Measurements from ENCODE around the gene TRAK1. TPM values are rescaled to one million over a fixed set of nuclear protein-coding genes. Genes with fewer than 3 reads are reported as not detected.
"Not testable (repeated sequence)": the region's sequence is repeated elsewhere in the genome, so short reads cannot be mapped to it uniquely, and the experiment has no call there.

Gene TRAK1, protein sequence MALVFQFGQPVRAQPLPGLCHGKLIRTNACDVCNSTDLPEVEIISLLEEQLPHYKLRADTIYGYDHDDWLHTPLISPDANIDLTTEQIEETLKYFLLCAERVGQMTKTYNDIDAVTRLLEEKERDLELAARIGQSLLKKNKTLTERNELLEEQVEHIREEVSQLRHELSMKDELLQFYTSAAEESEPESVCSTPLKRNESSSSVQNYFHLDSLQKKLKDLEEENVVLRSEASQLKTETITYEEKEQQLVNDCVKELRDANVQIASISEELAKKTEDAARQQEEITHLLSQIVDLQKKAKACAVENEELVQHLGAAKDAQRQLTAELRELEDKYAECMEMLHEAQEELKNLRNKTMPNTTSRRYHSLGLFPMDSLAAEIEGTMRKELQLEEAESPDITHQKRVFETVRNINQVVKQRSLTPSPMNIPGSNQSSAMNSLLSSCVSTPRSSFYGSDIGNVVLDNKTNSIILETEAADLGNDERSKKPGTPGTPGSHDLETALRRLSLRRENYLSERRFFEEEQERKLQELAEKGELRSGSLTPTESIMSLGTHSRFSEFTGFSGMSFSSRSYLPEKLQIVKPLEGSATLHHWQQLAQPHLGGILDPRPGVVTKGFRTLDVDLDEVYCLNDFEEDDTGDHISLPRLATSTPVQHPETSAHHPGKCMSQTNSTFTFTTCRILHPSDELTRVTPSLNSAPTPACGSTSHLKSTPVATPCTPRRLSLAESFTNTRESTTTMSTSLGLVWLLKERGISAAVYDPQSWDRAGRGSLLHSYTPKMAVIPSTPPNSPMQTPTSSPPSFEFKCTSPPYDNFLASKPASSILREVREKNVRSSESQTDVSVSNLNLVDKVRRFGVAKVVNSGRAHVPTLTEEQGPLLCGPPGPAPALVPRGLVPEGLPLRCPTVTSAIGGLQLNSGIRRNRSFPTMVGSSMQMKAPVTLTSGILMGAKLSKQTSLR
- 54.5 and 58.4 TPM in 2 replicates for total RNA-seq

DNA sequence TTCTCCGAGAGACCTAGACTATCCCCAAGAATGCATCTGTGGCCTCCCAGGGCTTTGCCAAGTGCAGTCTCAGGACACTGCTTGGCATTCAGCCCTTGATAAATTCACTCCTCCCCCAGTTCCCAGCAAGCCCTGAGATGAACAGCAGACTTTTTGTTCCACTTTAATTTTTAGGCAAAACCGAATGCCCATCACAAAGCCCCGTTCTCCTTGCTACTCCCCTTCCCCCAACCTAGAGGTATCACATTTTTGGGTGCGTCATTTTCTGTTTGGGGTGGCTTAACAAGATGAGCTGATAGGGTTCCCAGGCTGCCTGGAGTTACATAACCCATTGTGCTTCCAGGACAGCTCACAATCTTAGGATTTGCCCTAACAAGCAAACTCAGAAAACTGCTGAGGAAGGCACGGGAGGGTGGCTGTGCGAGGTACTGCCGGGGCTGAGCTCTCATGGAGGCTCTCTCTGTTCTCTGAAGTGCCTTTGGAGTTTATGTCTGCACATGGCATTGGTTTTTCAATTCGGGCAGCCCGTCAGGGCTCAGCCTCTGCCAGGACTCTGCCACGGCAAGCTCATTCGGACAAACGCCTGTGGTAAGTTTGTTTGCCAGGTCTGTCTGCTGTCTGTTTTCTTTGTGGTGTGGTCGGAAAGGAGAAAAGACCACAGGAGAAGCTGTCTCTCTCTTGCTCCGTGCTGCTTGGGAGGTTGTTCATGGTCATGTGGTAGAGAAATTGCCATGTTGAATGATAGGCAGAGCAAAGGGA is at the start of gene TRAK1:
TSS of gene TRAK1 (plus strand) at position 385 of the 759 bp plus-strand sequence. CDS start at position 498, 113 bp downstream.
- Mint-ChIP-seq H3K4me1 (peaks cover 82% of the 10 kb centered on the region), H3K36me3 (ENCODE audit: low read depth) (peaks cover 68% of the 10 kb centered on the region), H3K4me3 (peak within 1 kb of the TSS; percentile 29), H3K9me3 (peaks cover 7% of the 10 kb centered on the region), H3K27me3 (no peaks in the 10 kb centered on the region), H3K27ac (peak within 1 kb of the TSS; percentile 86)
- ATAC-seq (ENCODE audit: low read depth) (no peak), DNase-seq (no peak)
- TF ChIP-seq, protein P1, sequence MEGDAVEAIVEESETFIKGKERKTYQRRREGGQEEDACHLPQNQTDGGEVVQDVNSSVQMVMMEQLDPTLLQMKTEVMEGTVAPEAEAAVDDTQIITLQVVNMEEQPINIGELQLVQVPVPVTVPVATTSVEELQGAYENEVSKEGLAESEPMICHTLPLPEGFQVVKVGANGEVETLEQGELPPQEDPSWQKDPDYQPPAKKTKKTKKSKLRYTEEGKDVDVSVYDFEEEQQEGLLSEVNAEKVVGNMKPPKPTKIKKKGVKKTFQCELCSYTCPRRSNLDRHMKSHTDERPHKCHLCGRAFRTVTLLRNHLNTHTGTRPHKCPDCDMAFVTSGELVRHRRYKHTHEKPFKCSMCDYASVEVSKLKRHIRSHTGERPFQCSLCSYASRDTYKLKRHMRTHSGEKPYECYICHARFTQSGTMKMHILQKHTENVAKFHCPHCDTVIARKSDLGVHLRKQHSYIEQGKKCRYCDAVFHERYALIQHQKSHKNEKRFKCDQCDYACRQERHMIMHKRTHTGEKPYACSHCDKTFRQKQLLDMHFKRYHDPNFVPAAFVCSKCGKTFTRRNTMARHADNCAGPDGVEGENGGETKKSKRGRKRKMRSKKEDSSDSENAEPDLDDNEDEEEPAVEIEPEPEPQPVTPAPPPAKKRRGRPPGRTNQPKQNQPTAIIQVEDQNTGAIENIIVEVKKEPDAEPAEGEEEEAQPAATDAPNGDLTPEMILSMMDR (IDR thresholded peaks at IDR 0.05): no peak
- ChIA-PET POLR2A (interaction anchor here (0.5 to 4.2 kb wide), 5 partner anchors 10 to 877 kb away, joined by 3 to 26 read pairs (median 11); no protein-coding TSS in a partner anchor), CTCF (interaction anchor here (0.8 to 1.5 kb wide), 3 partner anchors 9 to 100 kb away, joined by 3 to 6 read pairs (median 4); no protein-coding TSS in a partner anchor)
- intact Hi-C loops (cut with micrococcal nuclease): loop anchor here (5.0 to 10.0 kb wide), 2 partner anchors 34 to 1766 kb away; no protein-coding TSS in a partner anchor

DNA sequence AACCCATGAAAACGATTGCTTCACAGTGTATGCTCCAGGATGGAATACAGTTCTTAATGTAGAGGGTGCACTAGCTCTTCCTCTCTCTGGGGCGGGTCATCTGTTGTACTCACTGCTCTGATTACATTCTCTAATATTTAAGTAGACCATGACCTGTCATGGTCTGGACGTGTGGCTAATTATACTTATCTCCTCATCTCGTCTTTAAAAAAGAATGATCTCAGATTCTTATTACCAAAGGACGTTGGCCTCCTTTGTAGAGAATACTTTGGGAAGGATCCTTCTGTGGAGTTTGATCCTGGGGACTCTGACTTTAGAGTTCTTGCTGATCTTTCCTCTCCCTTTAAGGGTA is 48.4 kb upstream of the TRAK1 start:
- Mint-ChIP-seq H3K36me3 (ENCODE audit: low read depth) (peaks cover 9% of the 10 kb centered on the region), H3K27me3 (no peaks in the 10 kb centered on the region), H3K9me3 (no peaks in the 10 kb centered on the region), H3K4me3 (no peak overlapping the region), H3K4me1 (peaks cover 84% of the 10 kb centered on the region), H3K27ac (peak overlapping the region; percentile 68)
- no peak for DNase-seq
- intact Hi-C loops (cut with micrococcal nuclease): no loop called here
- TF ChIP-seq, protein P1 (IDR thresholded peaks at IDR 0.05): no peak
- no peak for ATAC-seq (ENCODE audit: low read depth)
- CTCF ChIA-PET: interaction anchor here (1.3 kb wide), 1 partner anchor 10 kb away, joined by 3 read pairs; no protein-coding TSS in a partner anchor
- POLR2A ChIA-PET: interaction anchor here (0.8 to 1.3 kb wide), 2 partner anchors 15 to 19 kb away, joined by 3 to 4 read pairs; no protein-coding TSS in a partner anchor

DNA sequence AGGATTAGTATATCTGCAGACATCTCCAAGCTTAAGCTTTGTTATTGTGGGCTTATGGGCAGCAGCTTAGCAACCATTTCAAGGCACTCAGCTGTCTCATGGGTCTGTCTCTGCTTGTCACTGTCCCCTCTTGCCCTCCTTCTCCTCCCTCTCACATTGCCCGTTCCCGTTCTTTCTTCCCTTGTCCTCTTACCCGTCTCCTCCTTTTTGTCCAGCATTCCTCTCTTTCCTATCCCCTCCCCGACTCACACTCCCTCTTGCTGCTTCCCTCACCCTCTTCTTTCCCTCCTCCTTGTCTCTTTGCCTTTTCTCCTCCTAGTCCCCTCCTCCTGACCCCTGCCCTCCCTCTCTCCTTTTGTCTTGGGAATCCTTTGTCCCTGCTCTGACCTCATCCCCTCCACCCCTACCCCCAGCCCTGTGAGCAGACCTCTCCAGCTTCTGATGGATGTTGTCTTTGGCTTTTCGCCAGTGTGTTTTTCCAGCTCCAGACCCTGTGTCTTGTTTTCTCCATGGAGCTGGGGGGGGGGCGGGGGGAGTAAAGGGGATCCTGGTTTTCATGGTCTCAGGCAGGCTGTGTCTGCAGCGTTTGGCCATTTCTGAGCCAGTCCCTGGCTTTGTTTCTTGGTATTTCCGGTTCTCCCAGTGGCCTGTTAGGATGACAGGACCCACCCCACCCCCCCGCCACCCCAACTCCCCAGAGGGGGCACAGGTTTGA is 47.9 kb upstream of the TRAK1 start:
- peak overlapping the region; percentile 68 for H3K27ac Mint-ChIP-seq
- H3K4me1 Mint-ChIP-seq: peaks cover 84% of the 10 kb centered on the region

DNA sequence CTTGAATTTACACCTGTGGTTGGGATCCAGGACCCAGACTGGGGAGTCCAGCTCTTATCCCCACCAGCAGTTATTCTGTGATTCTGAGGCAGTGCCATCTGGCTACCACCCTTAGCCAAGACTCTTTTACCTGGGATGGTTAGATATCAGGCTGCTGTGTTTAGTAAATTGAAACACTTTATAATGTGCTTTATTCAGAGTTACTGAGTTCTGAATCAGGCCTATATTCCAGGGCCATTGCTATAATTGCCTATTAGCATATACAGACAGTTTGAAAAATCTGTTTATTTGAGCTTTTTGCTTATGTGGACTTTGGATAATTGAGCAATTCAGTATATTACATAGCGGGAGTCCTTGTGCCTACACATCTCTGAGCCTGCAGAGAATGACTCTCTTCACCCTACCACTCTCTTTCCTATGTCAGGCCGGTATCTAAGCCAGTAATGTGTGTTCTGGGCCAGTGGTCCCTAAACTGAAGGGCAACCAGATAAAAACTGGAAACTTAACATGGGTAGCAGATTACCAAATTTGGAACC is 45.4 kb upstream of the TRAK1 start:
- ATAC-seq (ENCODE audit: low read depth) (no peak), DNase-seq (no peak)
- POLR2A ChIA-PET: interaction anchor here (1.0 to 1.1 kb wide), 4 partner anchors 8 to 40 kb away, joined by 3 to 5 read pairs (median 4); no protein-coding TSS in a partner anchor
- Mint-ChIP-seq H3K4me1 (peaks cover 86% of the 10 kb centered on the region), H3K27me3 (no peaks in the 10 kb centered on the region), H3K4me3 (peak overlapping the region; percentile 16), H3K27ac (peak overlapping the region; percentile 59), H3K9me3 (no peaks in the 10 kb centered on the region), H3K36me3 (ENCODE audit: low read depth) (peaks cover 4% of the 10 kb centered on the region)
- intact Hi-C loops (cut with micrococcal nuclease): no loop called here
- CTCF ChIA-PET: no interaction called here
- TF ChIP-seq, protein P1 (IDR thresholded peaks at IDR 0.05): no peak

More for the DNA sequence above, 47.9 kb upstream of the TRAK1 start:
- TF ChIP-seq, protein P1 (IDR thresholded peaks at IDR 0.05): no peak
- ChIA-PET CTCF (interaction anchor here (1.3 kb wide), 1 partner anchor 10 kb away, joined by 3 read pairs; no protein-coding TSS in a partner anchor), POLR2A (interaction anchor here (0.5 to 1.3 kb wide), 4 partner anchors 14 to 30 kb away, joined by 3 read pairs; no protein-coding TSS in a partner anchor)
- Mint-ChIP-seq H3K4me3 (no peak overlapping the region), H3K27me3 (no peaks in the 10 kb centered on the region), H3K9me3 (no peaks in the 10 kb centered on the region), H3K36me3 (ENCODE audit: low read depth) (peaks cover 8% of the 10 kb centered on the region)
- ATAC-seq (ENCODE audit: low read depth) (peak; percentile 22), DNase-seq (no peak)
- intact Hi-C loops (cut with micrococcal nuclease): no loop called here

DNA sequence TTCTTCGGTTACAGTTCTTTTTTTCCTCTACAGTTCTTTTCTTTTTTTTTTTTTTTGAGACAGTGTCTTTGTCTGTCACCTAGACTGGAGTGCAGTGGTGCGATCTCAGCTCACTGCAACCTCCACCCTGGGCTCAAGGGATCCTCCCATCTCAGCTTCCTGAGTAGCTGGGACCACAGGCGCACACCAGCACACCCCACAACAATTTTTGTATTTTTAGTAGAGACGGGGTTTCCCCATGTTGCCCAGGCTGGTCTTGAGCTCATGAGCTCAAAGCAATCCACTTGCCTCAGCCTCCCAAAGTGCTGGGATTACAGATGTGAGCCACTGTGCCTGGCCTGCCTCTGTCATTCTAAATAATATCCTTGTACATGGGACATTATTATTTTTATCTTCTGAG is 42.6 kb upstream of the TRAK1 start:
- Mint-ChIP-seq H3K4me3 (peak overlapping the region; percentile 60), H3K27ac (peak overlapping the region; percentile 81), H3K4me1 (peaks cover 87% of the 10 kb centered on the region)
- CTCF ChIA-PET; H3K9me3 Mint-ChIP-seq; H3K27me3 Mint-ChIP-seq; DNase-seq; H3K36me3 Mint-ChIP-seq (ENCODE audit: low read depth): not testable (repeated sequence)
- intact Hi-C loops (cut with micrococcal nuclease): loop anchor here (1.0 to 2.0 kb wide), 3 partner anchors 14 to 24 kb away; no protein-coding TSS in a partner anchor
- ATAC-seq (ENCODE audit: low read depth): peak; percentile 48
- POLR2A ChIA-PET: interaction anchor here (0.6 to 2.9 kb wide), 9 partner anchors 11 to 39 kb away, joined by 3 to 28 read pairs (median 5); no protein-coding TSS in a partner anchor
